PC-9 (cell line): ENCODE results near the gene SELENOH. TPM values are rescaled to one million over a fixed set of nuclear protein-coding genes. Genes with fewer than 3 reads are reported as not detected.

Experiments used
- BruUV-seq: library from RNA; stranded (reverse); fragments of 400-500 nt; replicated peaks from 2 replicates; lab custom pipeline; 2021; lab: Mats Ljungman, UMichigan
- CTCF ChIA-PET: fragments of 300-600 bp; sonication (Branson Sonifier 250); formaldehyde crosslinking; loops from one replicate; lab custom pipeline; 2022; ENCODE audit warnings: antibody characterized with exemption; lab: Charles Lee
- POLR2A ChIA-PET: fragments of 300-600 bp; sonication (Branson Sonifier 250); formaldehyde crosslinking; loops from one replicate; lab custom pipeline; 2022; ENCODE audit warnings: antibody characterized with exemption; ENCODE audit not compliant: unreplicated experiment; lab: Charles Lee
- DNase-seq, 2 experiments: peaks; one replicate each; pipeline versions ENCODE4 v3.0.0 to v3.0.0-alpha.2; 2015 to 2022; ENCODE audit warnings: mixed read lengths in 1 of 2
- H2AFZ ChIP-seq: fragments of 200-600 bp; sonication (generic); 2 replicates; pipeline ENCODE4 v1.8.1; 2017; ENCODE audit warnings: antibody characterized with exemption
- H3F3A ChIP-seq: fragments of 200-600 bp; sonication (generic); 2 replicates; pipeline ENCODE4 v1.8.1; 2017; ENCODE audit warnings: antibody characterized with exemption, mild to moderate bottlenecking, low read depth; ENCODE audit not compliant: insufficient read depth
- H3K27ac ChIP-seq: fragments of 200-600 bp; sonication (generic); 2 replicates; pipeline ENCODE4 v1.6.1; 2016; ENCODE audit warnings: mixed run types
- H3K27me3 ChIP-seq: fragments of 200-600 bp; sonication (generic); 2 replicates; pipeline ENCODE4 v1.6.1; 2016; ENCODE audit warnings: low read depth, mixed run types; ENCODE audit not compliant: insufficient read depth
- H3K36me3 ChIP-seq: fragments of 200-600 bp; sonication (generic); 2 replicates; pipeline ENCODE4 v1.6.1; 2016; ENCODE audit warnings: low read depth, mixed run types
- H3K4me1 ChIP-seq: fragments of 200-600 bp; sonication (generic); replicated peaks from 2 replicates; pipeline ENCODE4 v1.6.1; 2016; ENCODE audit warnings: mixed run types; ENCODE audit not compliant: insufficient read depth
- H3K4me2 ChIP-seq: fragments of 200-600 bp; sonication (generic); 2 replicates; pipeline ENCODE4 v1.6.1; 2017; ENCODE audit warnings: mixed run types
- H3K4me3 ChIP-seq: fragments of 200-600 bp; sonication (generic); 2 replicates; pipeline ENCODE4 v1.6.1; 2016; ENCODE audit warnings: mixed run types
- H3K79me2 ChIP-seq: fragments of 200-600 bp; sonication (generic); 2 replicates; pipeline ENCODE4 v1.6.1; 2017; ENCODE audit warnings: low read depth, mixed run types
- H3K9me2 ChIP-seq: fragments of 200-600 bp; sonication (generic); 2 replicates; pipeline ENCODE4 v1.8.1; 2017; ENCODE audit warnings: mild to moderate bottlenecking; ENCODE audit not compliant: insufficient read depth
- H3K9me3 ChIP-seq: fragments of 200-600 bp; sonication (generic); 2 replicates; pipeline ENCODE4 v1.8.1; 2016; ENCODE audit warnings: low read depth; ENCODE audit not compliant: insufficient read depth
- H4K20me1 ChIP-seq: fragments of 200-600 bp; sonication (generic); 2 replicates; pipeline ENCODE4 v1.8.1; 2017; ENCODE audit not compliant: insufficient read depth
- EZH2 ChIP-seq: fragments of 200-600 bp; sonication (generic); IDR thresholded peaks from 2 replicates; pipeline ENCODE4 v1.8.0; 2017; ENCODE audit warnings: antibody characterized with exemption, low read depth
- intact Hi-C: fragments of 100-400 bp; cut with micrococcal nuclease; formaldehyde crosslinking; loops from one replicate; pipeline ENCODE4 v1.10.0; 2022; ENCODE audit not compliant: unreplicated experiment
- total RNA-seq: library from RNA; stranded (reverse); gene quantifications from 2 replicates; pipeline ENCODE4 v1.2.3, GENCODE V29; 2021
- TF ChIP-seq, protein P1 (sequence below): fragments of 200-600 bp; sonication (generic); conservative IDR thresholded peaks from 2 replicates; pipeline ENCODE4 v1.6.1; 2017; ENCODE audit warnings: mixed run types, antibody characterized with exemption, mild to moderate bottlenecking, moderate library complexity

Gene SELENOH
- total RNA-seq, 1 experiment from 2014 or later = 211 TPM

DNA sequence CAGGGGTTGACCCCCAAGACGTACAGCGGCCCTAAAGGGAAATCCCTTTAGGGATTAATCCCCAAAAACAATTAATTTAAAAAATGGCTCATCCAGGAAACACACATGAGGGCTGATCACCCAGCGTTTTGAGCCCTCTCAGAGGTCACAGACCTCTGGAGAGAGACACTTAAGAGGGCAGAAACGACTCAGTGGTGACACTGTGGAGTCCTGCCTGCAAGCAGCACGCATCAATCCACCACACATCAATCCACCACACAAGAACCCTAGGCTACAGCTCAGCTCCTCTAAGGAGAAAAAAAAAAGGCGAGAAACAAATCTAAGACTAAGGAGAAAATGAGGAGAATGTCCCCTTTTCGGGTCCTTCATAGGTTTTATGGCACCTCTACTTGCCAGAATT is 12.5 kb upstream of the SELENOH start:
- H3K79me2 ChIP-seq = peaks cover 85% of the 10 kb centered on the region
- DNase-seq = no peak
- peaks cover 23% of the 10 kb centered on the region for H3K4me1 ChIP-seq
- H3F3A ChIP-seq = peaks cover 31% of the 10 kb centered on the region
- POLR2A ChIA-PET = interaction anchor here (0.6 kb wide), 1 partner anchor 134 kb away, joined by 6 read pairs; no protein-coding TSS in a partner anchor
- H2AFZ ChIP-seq = no peak overlapping the region
- peaks cover 20% of the 10 kb centered on the region for H4K20me1 ChIP-seq
- TF ChIP-seq, protein P1, sequence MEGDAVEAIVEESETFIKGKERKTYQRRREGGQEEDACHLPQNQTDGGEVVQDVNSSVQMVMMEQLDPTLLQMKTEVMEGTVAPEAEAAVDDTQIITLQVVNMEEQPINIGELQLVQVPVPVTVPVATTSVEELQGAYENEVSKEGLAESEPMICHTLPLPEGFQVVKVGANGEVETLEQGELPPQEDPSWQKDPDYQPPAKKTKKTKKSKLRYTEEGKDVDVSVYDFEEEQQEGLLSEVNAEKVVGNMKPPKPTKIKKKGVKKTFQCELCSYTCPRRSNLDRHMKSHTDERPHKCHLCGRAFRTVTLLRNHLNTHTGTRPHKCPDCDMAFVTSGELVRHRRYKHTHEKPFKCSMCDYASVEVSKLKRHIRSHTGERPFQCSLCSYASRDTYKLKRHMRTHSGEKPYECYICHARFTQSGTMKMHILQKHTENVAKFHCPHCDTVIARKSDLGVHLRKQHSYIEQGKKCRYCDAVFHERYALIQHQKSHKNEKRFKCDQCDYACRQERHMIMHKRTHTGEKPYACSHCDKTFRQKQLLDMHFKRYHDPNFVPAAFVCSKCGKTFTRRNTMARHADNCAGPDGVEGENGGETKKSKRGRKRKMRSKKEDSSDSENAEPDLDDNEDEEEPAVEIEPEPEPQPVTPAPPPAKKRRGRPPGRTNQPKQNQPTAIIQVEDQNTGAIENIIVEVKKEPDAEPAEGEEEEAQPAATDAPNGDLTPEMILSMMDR = no peak
- TF ChIP-seq EZH2 = no peak
- H3K27me3 ChIP-seq = no peaks in the 10 kb centered on the region
- CTCF ChIA-PET = no interaction called here
- no peak overlapping the region for H3K4me2 ChIP-seq
- H3K4me3 ChIP-seq = no peak overlapping the region
- 0 out of 2 replicates have a peak, but pooled peaks cover 14% of the 10 kb centered on the region for H3K36me3 ChIP-seq
- no TSS peak for BruUV-seq
- H3K9me2 ChIP-seq = no peaks in the 10 kb centered on the region
- H3K9me3 ChIP-seq = no peaks in the 10 kb centered on the region
- intact Hi-C loops = no loop called here
- H3K27ac ChIP-seq = no peak overlapping the region

DNA sequence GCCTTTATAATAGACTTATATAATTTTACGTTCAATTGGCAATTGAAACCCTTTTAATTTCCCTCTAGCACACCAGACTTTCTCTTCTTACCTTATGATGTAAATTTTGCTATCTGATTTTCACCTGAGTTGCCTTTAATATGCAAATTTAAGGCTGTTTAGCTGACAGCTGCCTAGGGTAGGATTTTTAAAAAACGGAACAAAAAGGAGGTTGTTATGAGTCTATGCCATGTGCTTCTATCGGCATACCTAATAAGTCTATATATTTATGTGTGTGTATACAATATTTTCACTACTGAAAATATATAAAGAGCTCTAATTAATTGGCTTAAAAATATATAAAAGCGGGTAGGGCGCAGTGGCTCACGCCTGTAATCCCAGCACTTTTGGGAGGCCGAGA is 11.8 kb upstream of the SELENOH start:
- TF ChIP-seq, protein P1 = no peak
- no peak for TF ChIP-seq EZH2
- peaks cover 37% of the 10 kb centered on the region for H3F3A ChIP-seq
- intact Hi-C loops = no loop called here
- H4K20me1 ChIP-seq = peaks cover 14% of the 10 kb centered on the region
- H3K9me3 ChIP-seq = no peaks in the 10 kb centered on the region
- DNase-seq = no peak
- H3K36me3 ChIP-seq = 0 out of 2 replicates have a peak, but pooled peaks cover 18% of the 10 kb centered on the region
- no peak overlapping the region for H3K4me3 ChIP-seq
- H3K27me3 ChIP-seq = no peaks in the 10 kb centered on the region
- BruUV-seq = no TSS peak
- peaks cover 85% of the 10 kb centered on the region for H3K79me2 ChIP-seq
- ChIA-PET CTCF (no interaction called here), POLR2A (no interaction called here)
- no peak overlapping the region for H2AFZ ChIP-seq
- H3K9me2 ChIP-seq = no peaks in the 10 kb centered on the region
- H3K4me2 ChIP-seq = no peak overlapping the region
- peaks cover 30% of the 10 kb centered on the region for H3K4me1 ChIP-seq
- no peak overlapping the region for H3K27ac ChIP-seq

DNA sequence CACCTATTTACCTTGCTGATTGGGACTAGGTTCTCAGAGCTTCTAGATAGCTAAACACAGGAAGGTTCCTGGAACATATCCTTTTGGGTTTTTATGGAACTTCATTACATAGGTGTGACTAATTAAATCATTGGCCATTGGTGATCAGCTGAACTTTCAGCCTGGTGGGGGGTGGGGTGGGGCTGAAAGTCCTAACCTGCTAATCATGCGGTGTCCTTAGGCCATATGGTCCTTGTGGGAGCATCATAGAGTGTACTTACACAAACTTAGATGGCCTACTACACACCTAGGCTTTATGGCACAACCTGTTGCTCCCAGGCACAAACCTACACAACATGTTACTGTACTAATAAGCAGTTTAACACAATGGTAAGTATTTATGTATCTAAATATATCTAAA is 8.6 kb upstream of the SELENOH start:
- BruUV-seq = no TSS peak
- intact Hi-C loops = loop anchor here (1.0 kb wide), 3 partner anchors 20 to 67 kb away; partner anchors contain the start of genes MED19 and TMX2
- H3K9me3 ChIP-seq = no peaks in the 10 kb centered on the region
- H3F3A ChIP-seq = peaks cover 36% of the 10 kb centered on the region
- peak; percentile 12 to 59 for DNase-seq
- peak overlapping the region; percentile 90 for H3K27ac ChIP-seq
- ChIA-PET POLR2A (interaction anchor here (0.6 to 1.1 kb wide), 3 partner anchors 11 to 29 kb away, joined by 5 to 7 read pairs (median 6); no protein-coding TSS in a partner anchor), CTCF (interaction anchor here (0.7 kb wide), 1 partner anchor 248 kb away, joined by 11 read pairs; no protein-coding TSS in a partner anchor)
- no peaks in the 10 kb centered on the region for H4K20me1 ChIP-seq
- H3K36me3 ChIP-seq = peaks cover 13% of the 10 kb centered on the region; the same call in 1 of the 2 replicates
- peak overlapping the region; percentile 15; the same call in 1 of the 2 replicates for H3K4me3 ChIP-seq
- no peaks in the 10 kb centered on the region for H3K9me2 ChIP-seq
- peaks cover 31% of the 10 kb centered on the region for H3K4me1 ChIP-seq
- H3K79me2 ChIP-seq = peaks cover 85% of the 10 kb centered on the region
- H3K27me3 ChIP-seq = no peaks in the 10 kb centered on the region
- TF ChIP-seq, protein P1 = no peak
- TF ChIP-seq EZH2 = no peak
- no peak overlapping the region for H2AFZ ChIP-seq
- peak overlapping the region; percentile 73 for H3K4me2 ChIP-seq
